ENCODE measurements around the gene ADAMTS2. TPM values are rescaled to one million over a fixed set of nuclear protein-coding genes. Genes with fewer than 3 reads are reported as not detected.
A peak's percentile ranks its signal among the peaks of the same experiment; 100 is the strongest.
"Not testable (repeated sequence)": the region's sequence is repeated elsewhere in the genome, so short reads cannot be mapped to it uniquely, and the experiment has no call there.

Gene ADAMTS2
- total RNA-seq, 1 donor from 2014 or later: 11.9 TPM

- ATAC-seq: no peak
- no peak for DNase-seq (ENCODE audit: low spot score)
These were observed 46.9 kb downstream of the ADAMTS2 start for GRCh38 chr5:179298181-179298993.

- ATAC-seq: no peak
These were observed 47.6 kb downstream of the ADAMTS2 start for GRCh38 chr5:179297486-179298180.

GRCh38 chr5:179297026-179297425, 48.2 kb downstream of the ADAMTS2 start:
- no peak for ATAC-seq
- DNase-seq (ENCODE audit: low spot score): no peak

More at GRCh38 chr5:179297486-179298180, 47.6 kb downstream of the ADAMTS2 start:
- no peak for DNase-seq (ENCODE audit: low spot score)

- DNase-seq (ENCODE audit: low spot score): no peak
These were observed 49.0 kb downstream of the ADAMTS2 start for GRCh38 chr5:179296150-179296821.

GRCh38 chr5:179295778-179296149, 49.5 kb downstream of the ADAMTS2 start:
- no peak for ATAC-seq
- no peak for DNase-seq (ENCODE audit: low spot score)

More at GRCh38 chr5:179296150-179296821, 49.0 kb downstream of the ADAMTS2 start:
- no peak for ATAC-seq

GRCh38 chr5:179294891-179295777, 50.1 kb downstream of the ADAMTS2 start:
- DNase-seq (ENCODE audit: low spot score) (no peak), ATAC-seq (peak; percentile 20)

GRCh38 chr5:179294131-179294780, 51.0 kb downstream of the ADAMTS2 start:
- no peak for DNase-seq (ENCODE audit: low spot score)
- no peak for ATAC-seq

GRCh38 chr5:179292681-179293635, 52.3 kb downstream of the ADAMTS2 start:
- ATAC-seq: no peak
- DNase-seq (ENCODE audit: low spot score): no peak

GRCh38 chr5:179292202-179292601, 53.1 kb downstream of the ADAMTS2 start:
- ATAC-seq: no peak
- DNase-seq (ENCODE audit: low spot score): no peak

- DNase-seq (ENCODE audit: low spot score) (no peak), ATAC-seq (no peak)
These were observed 54.4 kb downstream of the ADAMTS2 start for GRCh38 chr5:179290681-179291540.

- ATAC-seq (no peak), DNase-seq (ENCODE audit: low spot score) (no peak)
These were observed 55.4 kb downstream of the ADAMTS2 start for GRCh38 chr5:179289756-179290385.

- DNase-seq (ENCODE audit: low spot score): no peak
- ATAC-seq: no peak
These were observed 56.5 kb downstream of the ADAMTS2 start for GRCh38 chr5:179288809-179289185.

- DNase-seq (ENCODE audit: low spot score) (no peak), ATAC-seq (no peak)
These were observed 57.0 kb downstream of the ADAMTS2 start for GRCh38 chr5:179288101-179288808.

GRCh38 chr5:179287631-179288030, 57.6 kb downstream of the ADAMTS2 start:
- ATAC-seq: no peak
- no peak for DNase-seq (ENCODE audit: low spot score)

GRCh38 chr5:179287071-179287470, 58.2 kb downstream of the ADAMTS2 start:
- ATAC-seq (no peak), DNase-seq (ENCODE audit: low spot score) (no peak)

GRCh38 chr5:179285776-179286162, 59.5 kb downstream of the ADAMTS2 start:
- not testable (repeated sequence) for DNase-seq (ENCODE audit: low spot score); ATAC-seq
